NCI-H1417 (cell line): ENCODE results near the gene PFDN4.

ENCODE experiments used
- DNase-seq, 3 experiments: peaks; one replicate each; lab custom pipeline; 2025; lab: John Stamatoyannopoulos, UW

PFDN4 gene

GRCh38 chr20:54173653-54174456 lies 34.0 kb upstream of the PFDN4 start, which contains the start of gene CYP24A1:
TSS of gene CYP24A1 (minus strand) at chr20:54173986. CDS start at chr20:54173579, 407 bp downstream.
- DNase-seq = no peak

GRCh38 chr20:54174457-54175175 lies 33.3 kb upstream of the PFDN4 start:
- no peak for DNase-seq

GRCh38 chr20:54176610-54177009 lies 31.3 kb upstream of the PFDN4 start:
- DNase-seq = no peak

- DNase-seq = no peak
These were observed 30.5 kb upstream of the PFDN4 start for GRCh38 chr20:54177378-54177777.

GRCh38 chr20:54178256-54178655 lies 29.6 kb upstream of the PFDN4 start:
- no peak for DNase-seq

- no peak for DNase-seq
These were observed 27.9 kb upstream of the PFDN4 start for GRCh38 chr20:54179946-54180345.

- DNase-seq = no peak
These were observed 27.0 kb upstream of the PFDN4 start for GRCh38 chr20:54180931-54181330.

- no peak for DNase-seq
These were observed 23.8 kb upstream of the PFDN4 start for GRCh38 chr20:54184071-54184470.

- no peak for DNase-seq
These were observed 22.8 kb upstream of the PFDN4 start for GRCh38 chr20:54184904-54185626.

GRCh38 chr20:54188132-54188849 lies 19.6 kb upstream of the PFDN4 start:
- DNase-seq = no peak

GRCh38 chr20:54189630-54190029 lies 18.3 kb upstream of the PFDN4 start:
- no peak for DNase-seq

- DNase-seq = no peak
These were observed 17.7 kb upstream of the PFDN4 start for GRCh38 chr20:54190217-54190616.

- no peak for DNase-seq
These were observed 14.1 kb upstream of the PFDN4 start for GRCh38 chr20:54193817-54194216.

GRCh38 chr20:54194724-54195438 lies 13.0 kb upstream of the PFDN4 start:
- no peak for DNase-seq

GRCh38 chr20:54195483-54196472 lies 12.1 kb upstream of the PFDN4 start:
- DNase-seq = no peak

GRCh38 chr20:54197621-54198604 lies 10.0 kb upstream of the PFDN4 start:
- no peak for DNase-seq

GRCh38 chr20:54199283-54199682 lies 8.6 kb upstream of the PFDN4 start:
- no peak for DNase-seq

- DNase-seq = peak; percentile 45 to 80 (median 78)
These were observed 8.1 kb upstream of the PFDN4 start for GRCh38 chr20:54199721-54200176.
